HepG2 (cell line): Measurements from ENCODE around the gene VAMP3. TPM values are rescaled to one million over a fixed set of nuclear protein-coding genes. Genes with fewer than 3 reads are reported as not detected.

Experiments used
- AGO1 ChIP-seq: fragments of 200-400 bp; formaldehyde crosslinking; IDR thresholded peaks from 2 replicates; pipeline ENCODE4 v1.6.1; 2017; ENCODE audit warnings: mild to moderate bottlenecking, low read depth, low read length, moderate library complexity; ENCODE audit not compliant: poor library complexity, severe bottlenecking
- CEBPG ChIP-seq: IDR thresholded peaks from 2 replicates; pipeline ENCODE4 v1.6.1; 2016
- DMAP1 ChIP-seq: IDR thresholded peaks from 2 replicates; pipeline ENCODE4 v1.6.1; 2016
- FLYWCH1 ChIP-seq: sonication (generic); formaldehyde crosslinking; IDR thresholded peaks from 2 replicates; pipeline ENCODE4 v1.8.1; 2023; ENCODE audit warnings: mild to moderate bottlenecking, missing genetic modification reagents
- FOXK1 ChIP-seq: sonication (generic); formaldehyde crosslinking; IDR thresholded peaks from 2 replicates; pipeline ENCODE4 v1.4.0; 2020; ENCODE audit warnings: low read depth, missing genetic modification reagents, borderline replicate concordance
- IRF9 ChIP-seq: sonication (generic); formaldehyde crosslinking; IDR thresholded peaks from 2 replicates; pipeline ENCODE4 v1.8.0; 2022; ENCODE audit warnings: missing genetic modification reagents, mild to moderate bottlenecking, borderline replicate concordance
- JUND ChIP-seq: sonication (generic); formaldehyde crosslinking; IDR thresholded peaks from 2 replicates; pipeline ENCODE4 v1.8.0; 2022; ENCODE audit warnings: mild to moderate bottlenecking, missing genetic modification reagents
- KAT7 ChIP-seq: IDR thresholded peaks from 2 replicates; pipeline ENCODE4 v1.6.1; 2018; ENCODE audit warnings: borderline replicate concordance, missing compliant biosample characterization
- MATR3 ChIP-seq: sonication (generic); formaldehyde crosslinking; IDR thresholded peaks from 2 replicates; pipeline ENCODE4 v1.4.0; 2020; ENCODE audit warnings: missing genetic modification reagents
- ZBTB26 ChIP-seq: IDR thresholded peaks from 2 replicates; pipeline ENCODE4 v1.6.1; 2016; ENCODE audit warnings: missing compliant biosample characterization, missing genetic modification reagents, borderline replicate concordance
- ZFP62 ChIP-seq: sonication (generic); formaldehyde crosslinking; IDR thresholded peaks from 2 replicates; pipeline ENCODE4 v1.4.0; 2020; ENCODE audit warnings: missing genetic modification reagents
- ZFP91 ChIP-seq: sonication (generic); formaldehyde crosslinking; IDR thresholded peaks from 2 replicates; pipeline ENCODE4 v1.9.0; 2022; ENCODE audit warnings: missing genetic modification reagents, mild to moderate bottlenecking, borderline replicate concordance
- ZNF761 ChIP-seq: sonication (generic); formaldehyde crosslinking; conservative IDR thresholded peaks from 2 replicates; pipeline ENCODE4 v1.4.0; 2020; ENCODE audit warnings: mild to moderate bottlenecking, missing genetic modification reagents
- ZNF792 ChIP-seq: IDR thresholded peaks from 2 replicates; pipeline ENCODE4 v1.6.1; 2016
- polyA plus RNA-seq, 8 experiments: library from polyadenylated mRNA; depleted of rRNA in 3 of 8; stranded (reverse) in 7 of 8; unstranded in 1 of 8; fragments of >200 nt; fragmentation: Illumina TruSeq in 4 of 8; extraction: Trizol in 4 of 8; gene quantifications; 2 replicates each; pipeline versions ENCODE4 v1.2.1 to v1.2.3, GENCODE V29; 2011 to 2016; ENCODE audit warnings: low read depth in 4 of 8, missing spikeins in 1 of 8, mixed read lengths in 1 of 8; ENCODE audit not compliant: insufficient read depth in 1 of 8
- total RNA-seq, 5 experiments: library from RNA; depleted of rRNA; stranded (reverse); fragments of >200 nt; fragmentation: Illumina TruSeq; extraction: Trizol; gene quantifications; 2 replicates each; pipeline ENCODE4 v1.2.3, GENCODE V29; 2016; ENCODE audit warnings: low read depth in 1 of 5
- TF ChIP-seq, protein P1 (sequence below): fragments of 450-650 bp; IDR thresholded peaks from 2 replicates; pipeline ENCODE4 v1.6.1; 2017; ENCODE audit warnings: mild to moderate bottlenecking
- TF ChIP-seq, protein P2 (sequence below): conservative IDR thresholded peaks from 2 replicates; pipeline ENCODE4 v1.6.1; 2018; ENCODE audit warnings: missing genetic modification reagents
- TF ChIP-seq, protein P3 (sequence below): sonication (generic); formaldehyde crosslinking; IDR thresholded peaks from 2 replicates; pipeline ENCODE4 v1.8.1; 2023; ENCODE audit warnings: mild to moderate bottlenecking, missing genetic modification reagents, borderline replicate concordance

Gene VAMP3
- total and polyA plus RNA-seq, 2 of the 13 experiments (the other 11 are each of a cell fraction or from before 2014, with no cell fraction given): 75.3 to 88.7 TPM

DNA sequence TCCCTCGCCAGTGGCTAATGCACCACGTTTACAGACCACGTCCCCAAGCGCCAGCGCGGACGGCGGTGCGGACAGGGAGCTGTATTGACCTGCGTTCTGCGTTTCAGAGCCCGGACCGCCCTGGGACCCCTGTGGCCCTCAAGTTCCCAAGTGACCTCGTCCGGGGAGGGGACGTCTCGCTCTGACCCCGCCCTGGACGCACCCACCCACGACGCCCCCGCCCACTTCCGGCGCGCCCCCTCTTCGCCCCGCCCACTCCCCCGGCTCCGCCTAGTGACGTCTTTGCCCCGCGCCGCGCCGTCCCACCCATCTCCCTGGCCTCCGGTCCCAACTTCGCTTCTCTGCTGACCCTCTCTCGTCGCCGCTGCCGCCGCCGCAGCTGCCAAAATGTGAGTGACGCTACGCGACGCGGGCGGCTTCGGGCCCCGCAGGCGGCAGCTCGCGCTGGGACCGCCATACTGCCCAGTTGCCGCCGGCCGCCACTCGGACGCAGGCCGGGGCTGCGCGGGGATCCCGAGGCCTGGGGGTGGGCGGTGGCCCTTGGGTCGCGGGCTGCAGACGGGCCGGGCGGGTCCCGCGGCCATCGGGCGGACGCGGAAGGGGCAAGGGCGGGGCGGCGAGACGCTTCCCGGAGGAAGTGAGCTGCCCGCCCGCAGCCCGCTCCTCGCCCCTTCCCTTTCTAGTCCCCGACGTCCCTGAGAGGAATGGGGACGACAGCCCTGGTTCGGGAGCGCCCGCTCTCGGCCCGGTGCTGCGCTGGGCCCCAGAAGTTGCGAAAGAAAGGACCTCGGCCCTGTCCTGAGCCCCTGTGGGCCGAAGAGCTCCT, at the start of gene VAMP3 (continued):
- TF ChIP-seq ZFP62 (CRISPR knock-in tag) (no peak), ZBTB26 (CRISPR knock-in tag) (peak; percentile 49; the same call in 1 of the 2 replicates), CEBPG (CRISPR knock-in tag) (peak; percentile 31; the same call in 1 of the 2 replicates), IRF9 (CRISPR knock-in tag) (peak; percentile 31; the same call in 1 of the 2 replicates), AGO1 (peak; percentile 31), FLYWCH1 (CRISPR knock-in tag) (0 out of 2 replicates have a peak, but pooled peaks have one; percentile 36), DMAP1 (CRISPR knock-in tag) (peak; percentile 42; the same call in 1 of the 2 replicates), JUND (CRISPR knock-in tag) (no peak; the same call in 1 of the 2 replicates), ZNF792 (peak; percentile 49; the same call in 1 of the 2 replicates), KAT7 (CRISPR knock-in tag) (peak; percentile 82; the same call in 1 of the 2 replicates), ZNF761 (CRISPR knock-in tag) (peak; percentile 59; the same call in 1 of the 2 replicates), FOXK1 (CRISPR knock-in tag) (peak; percentile 51; the same call in 1 of the 2 replicates), ZFP91 (CRISPR knock-in tag) (peak; percentile 49), MATR3 (CRISPR knock-in tag) (no peak)
- TF ChIP-seq, protein P1, sequence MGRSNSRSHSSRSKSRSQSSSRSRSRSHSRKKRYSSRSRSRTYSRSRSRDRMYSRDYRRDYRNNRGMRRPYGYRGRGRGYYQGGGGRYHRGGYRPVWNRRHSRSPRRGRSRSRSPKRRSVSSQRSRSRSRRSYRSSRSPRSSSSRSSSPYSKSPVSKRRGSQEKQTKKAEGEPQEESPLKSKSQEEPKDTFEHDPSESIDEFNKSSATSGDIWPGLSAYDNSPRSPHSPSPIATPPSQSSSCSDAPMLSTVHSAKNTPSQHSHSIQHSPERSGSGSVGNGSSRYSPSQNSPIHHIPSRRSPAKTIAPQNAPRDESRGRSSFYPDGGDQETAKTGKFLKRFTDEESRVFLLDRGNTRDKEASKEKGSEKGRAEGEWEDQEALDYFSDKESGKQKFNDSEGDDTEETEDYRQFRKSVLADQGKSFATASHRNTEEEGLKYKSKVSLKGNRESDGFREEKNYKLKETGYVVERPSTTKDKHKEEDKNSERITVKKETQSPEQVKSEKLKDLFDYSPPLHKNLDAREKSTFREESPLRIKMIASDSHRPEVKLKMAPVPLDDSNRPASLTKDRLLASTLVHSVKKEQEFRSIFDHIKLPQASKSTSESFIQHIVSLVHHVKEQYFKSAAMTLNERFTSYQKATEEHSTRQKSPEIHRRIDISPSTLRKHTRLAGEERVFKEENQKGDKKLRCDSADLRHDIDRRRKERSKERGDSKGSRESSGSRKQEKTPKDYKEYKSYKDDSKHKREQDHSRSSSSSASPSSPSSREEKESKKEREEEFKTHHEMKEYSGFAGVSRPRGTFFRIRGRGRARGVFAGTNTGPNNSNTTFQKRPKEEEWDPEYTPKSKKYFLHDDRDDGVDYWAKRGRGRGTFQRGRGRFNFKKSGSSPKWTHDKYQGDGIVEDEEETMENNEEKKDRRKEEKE: no peak
- TF ChIP-seq, protein P2, sequence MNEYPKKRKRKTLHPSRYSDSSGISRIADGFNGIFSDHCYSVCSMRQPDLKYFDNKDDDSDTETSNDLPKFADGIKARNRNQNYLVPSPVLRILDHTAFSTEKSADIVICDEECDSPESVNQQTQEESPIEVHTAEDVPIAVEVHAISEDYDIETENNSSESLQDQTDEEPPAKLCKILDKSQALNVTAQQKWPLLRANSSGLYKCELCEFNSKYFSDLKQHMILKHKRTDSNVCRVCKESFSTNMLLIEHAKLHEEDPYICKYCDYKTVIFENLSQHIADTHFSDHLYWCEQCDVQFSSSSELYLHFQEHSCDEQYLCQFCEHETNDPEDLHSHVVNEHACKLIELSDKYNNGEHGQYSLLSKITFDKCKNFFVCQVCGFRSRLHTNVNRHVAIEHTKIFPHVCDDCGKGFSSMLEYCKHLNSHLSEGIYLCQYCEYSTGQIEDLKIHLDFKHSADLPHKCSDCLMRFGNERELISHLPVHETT (CRISPR knock-in tag): peak; percentile 60; the same call in 1 of the 2 replicates
- TF ChIP-seq, protein P3, sequence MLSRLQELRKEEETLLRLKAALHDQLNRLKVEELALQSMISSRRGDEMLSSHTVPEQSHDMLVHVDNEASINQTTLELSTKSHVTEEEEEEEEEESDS (CRISPR knock-in tag): no peak
